GM12801 (cell line): Measurements from ENCODE around the gene NDUFAF5.

ENCODE experiments used
- TF ChIP-seq, protein P1 (sequence below): IDR thresholded peaks from one replicate; pipeline ENCODE4 v1.5.1; 2011; ENCODE audit warnings: control low read depth; ENCODE audit not compliant: insufficient read length; ENCODE audit errors: extremely low read depth

Gene NDUFAF5, protein sequence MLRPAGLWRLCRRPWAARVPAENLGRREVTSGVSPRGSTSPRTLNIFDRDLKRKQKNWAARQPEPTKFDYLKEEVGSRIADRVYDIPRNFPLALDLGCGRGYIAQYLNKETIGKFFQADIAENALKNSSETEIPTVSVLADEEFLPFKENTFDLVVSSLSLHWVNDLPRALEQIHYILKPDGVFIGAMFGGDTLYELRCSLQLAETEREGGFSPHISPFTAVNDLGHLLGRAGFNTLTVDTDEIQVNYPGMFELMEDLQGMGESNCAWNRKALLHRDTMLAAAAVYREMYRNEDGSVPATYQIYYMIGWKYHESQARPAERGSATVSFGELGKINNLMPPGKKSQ

DNA sequence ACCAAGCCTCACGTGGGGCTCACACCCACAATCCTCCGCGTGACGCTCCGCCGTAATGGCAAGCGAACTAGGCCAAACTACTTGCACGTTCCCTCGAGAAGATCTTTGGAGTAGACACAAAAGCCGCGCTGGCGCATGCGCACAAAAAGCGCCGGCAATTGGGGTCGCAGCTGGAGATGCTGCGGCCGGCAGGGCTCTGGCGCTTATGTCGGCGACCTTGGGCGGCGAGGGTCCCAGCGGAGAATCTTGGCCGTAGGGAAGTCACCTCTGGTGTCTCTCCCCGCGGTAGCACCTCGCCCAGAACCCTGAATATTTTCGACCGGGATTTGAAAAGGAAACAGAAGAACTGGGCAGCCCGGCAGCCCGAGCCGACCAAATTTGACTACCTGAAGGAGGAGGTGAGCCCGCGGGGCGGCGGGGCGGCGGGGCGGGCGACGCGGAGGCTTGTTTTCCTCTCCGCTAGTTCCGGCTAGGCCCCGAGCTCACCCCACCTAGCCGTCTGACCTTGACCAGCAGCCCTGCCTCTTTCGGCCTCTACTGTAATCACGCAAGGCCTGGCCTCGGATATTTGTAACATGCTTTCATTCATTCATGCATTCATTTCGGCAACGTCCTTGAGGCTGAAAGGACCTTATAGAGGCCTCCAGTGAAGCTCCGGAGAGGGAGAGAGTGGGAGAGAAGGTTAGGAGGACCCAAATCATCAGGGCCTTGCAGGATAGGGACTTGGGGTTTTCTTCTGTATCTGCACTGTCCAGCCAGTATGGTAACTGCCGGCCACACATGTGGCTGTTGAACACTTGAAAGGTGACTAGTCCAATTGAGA, at the start of gene NDUFAF5, which contains the start of gene ESF1:
Gene NDUFAF5, plus strand, starts transcription at position 136 of the 823 bp plus-strand sequence. Its CDS starts 41 bp downstream, at position 177.
Gene ESF1, minus strand, starts transcription at position 27 of the 823 bp plus-strand sequence. CDS start 1,779 bp downstream, outside the sequence.
- TF ChIP-seq, protein P1, sequence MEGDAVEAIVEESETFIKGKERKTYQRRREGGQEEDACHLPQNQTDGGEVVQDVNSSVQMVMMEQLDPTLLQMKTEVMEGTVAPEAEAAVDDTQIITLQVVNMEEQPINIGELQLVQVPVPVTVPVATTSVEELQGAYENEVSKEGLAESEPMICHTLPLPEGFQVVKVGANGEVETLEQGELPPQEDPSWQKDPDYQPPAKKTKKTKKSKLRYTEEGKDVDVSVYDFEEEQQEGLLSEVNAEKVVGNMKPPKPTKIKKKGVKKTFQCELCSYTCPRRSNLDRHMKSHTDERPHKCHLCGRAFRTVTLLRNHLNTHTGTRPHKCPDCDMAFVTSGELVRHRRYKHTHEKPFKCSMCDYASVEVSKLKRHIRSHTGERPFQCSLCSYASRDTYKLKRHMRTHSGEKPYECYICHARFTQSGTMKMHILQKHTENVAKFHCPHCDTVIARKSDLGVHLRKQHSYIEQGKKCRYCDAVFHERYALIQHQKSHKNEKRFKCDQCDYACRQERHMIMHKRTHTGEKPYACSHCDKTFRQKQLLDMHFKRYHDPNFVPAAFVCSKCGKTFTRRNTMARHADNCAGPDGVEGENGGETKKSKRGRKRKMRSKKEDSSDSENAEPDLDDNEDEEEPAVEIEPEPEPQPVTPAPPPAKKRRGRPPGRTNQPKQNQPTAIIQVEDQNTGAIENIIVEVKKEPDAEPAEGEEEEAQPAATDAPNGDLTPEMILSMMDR, result no peak

DNA sequence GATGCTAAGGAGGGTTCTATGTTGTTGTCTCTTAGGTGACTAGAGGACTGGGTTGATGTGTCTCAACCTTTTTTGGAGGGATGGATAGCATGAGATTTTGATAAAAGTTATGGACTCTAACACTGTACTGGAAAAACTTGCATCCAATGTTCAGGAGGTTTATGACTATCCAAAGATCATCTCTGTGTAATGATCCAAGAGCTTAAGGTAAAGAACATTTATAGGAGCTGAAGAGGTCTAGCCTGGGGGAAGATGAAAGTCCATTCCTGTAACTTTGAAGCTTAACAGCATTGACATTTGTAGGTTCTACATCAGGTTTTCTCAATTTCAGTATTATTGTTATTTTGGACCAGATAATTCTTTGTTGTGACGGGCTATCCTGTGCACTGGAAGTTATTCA, 49.0 kb upstream of the NDUFAF5 start:
- TF ChIP-seq, protein P1, result no peak

DNA sequence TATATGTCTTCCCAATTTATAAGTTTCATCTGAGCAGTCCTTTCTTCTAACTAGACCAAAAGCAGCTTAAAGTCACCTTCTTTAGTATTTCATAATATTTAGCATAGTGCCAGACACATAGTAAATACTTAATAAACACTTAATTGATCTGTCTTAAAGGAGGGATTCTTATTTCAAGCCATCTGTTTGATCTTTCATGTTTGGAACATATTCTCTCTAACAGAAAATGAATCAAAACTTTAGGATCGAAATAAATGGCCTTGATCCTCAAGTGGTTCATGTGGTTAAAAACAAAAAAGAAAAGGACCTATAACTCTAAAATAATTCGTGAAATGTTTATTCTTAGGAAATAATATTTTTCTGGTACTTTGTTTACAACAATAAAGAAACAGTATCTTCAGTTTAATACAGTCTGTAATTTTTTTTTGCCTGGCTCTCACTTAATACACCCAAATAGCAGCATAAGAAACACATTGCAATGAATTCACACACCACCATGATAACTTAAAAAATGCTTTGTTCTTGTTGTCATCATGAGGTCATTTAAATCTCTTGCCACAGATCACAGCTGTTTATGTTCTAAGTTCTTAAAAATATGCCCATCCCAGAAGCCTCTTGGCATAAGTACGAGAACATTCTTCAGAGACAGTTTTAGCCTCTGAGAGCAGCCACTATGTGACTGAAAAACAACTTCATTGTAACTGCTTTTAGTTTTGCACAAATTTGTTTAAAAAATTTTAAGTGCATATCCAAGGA, 48.2 kb upstream of the NDUFAF5 start:
- TF ChIP-seq, protein P1, result no peak

DNA sequence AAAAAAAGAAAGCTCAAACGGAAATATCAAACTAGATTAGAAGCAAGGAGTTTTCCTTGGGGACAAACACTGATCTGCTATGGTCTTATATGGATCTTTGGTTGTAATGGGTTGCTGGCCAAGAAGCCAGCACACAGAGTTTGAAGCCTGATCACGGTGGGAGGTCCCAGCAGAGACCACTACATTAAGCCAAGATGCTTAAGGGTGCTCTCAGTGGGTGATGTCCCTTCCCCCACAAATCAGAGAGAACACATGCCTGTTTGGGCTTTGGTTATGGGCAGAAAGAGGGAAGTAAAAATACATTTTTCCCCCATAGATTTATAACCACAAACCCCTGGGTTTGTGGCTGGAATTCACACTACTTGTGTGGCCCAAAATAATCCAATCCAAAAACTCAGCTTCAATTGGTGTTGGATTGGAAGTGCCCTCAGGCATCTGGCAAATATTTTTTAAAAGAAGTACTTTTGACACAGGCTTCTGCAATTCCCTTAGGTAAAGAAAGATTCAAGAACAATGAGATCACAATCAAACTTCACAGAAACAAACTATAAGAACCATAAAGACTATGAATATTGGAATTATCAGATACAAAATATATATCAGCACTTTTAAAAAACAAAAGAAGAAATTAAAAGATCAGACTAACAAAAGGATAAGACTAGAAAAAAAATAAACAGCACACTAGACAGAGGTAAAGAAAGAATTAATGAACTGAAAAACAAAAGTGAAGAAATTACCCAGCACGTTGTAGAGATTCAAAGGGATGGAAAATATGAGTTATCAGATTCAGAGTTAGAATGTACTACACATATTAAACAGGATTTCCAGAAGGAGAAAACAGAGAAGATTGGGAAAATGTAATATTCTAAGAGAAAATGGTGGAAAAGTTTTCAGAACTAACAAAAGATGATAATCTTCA, 44.8 kb upstream of the NDUFAF5 start:
- TF ChIP-seq, protein P1, result no peak

DNA sequence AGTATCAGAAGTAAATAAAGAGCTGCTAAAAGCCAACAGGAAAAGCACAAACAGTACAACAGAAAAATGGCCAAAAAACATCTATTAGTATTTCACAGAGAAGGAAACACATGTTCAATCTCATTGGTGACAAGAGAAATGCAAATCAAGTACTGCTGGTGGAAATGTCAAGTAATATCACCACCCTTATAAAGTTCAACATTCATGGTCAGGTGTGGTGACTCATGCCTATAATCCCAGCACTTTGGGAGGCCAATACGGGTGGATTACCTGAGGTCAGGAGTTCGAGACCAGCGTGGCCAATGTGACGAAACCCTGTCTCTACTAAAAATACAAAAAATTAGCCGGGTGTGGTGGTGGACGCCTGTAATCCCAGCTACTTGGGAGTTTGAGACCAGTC, 42.9 kb upstream of the NDUFAF5 start:
- TF ChIP-seq, protein P1, result no peak

DNA sequence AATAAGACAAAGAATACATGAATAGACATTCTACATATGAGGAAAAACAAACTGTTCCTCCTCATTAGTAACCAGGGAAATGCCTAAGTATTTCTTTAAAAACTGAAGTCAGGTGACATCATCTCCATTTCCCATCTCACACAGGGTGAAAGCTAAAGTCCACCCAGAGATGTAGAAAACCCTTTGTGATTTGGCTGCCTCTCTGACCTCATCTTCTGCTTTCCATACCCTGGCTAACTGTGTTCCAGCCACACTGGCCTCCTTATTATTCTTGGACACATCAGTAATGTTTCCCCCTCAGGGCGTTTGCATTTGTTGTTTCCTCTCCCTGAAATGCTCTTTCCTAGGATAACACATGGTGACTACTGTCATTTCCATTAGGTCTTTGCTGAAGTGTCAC, 40.5 kb upstream of the NDUFAF5 start:
- TF ChIP-seq, protein P1, result no peak
